HG03064 (cell line): ENCODE measurements around the gene ERBIN.
"Not testable (repeated sequence)": the region's sequence is repeated elsewhere in the genome, so short reads cannot be mapped to it uniquely, and the experiment has no call there.

Experiments used
- ATAC-seq: cut with Tn5 transposase; IDR thresholded peaks from one replicate; pipeline ENCODE4 v1.9.1; 2021; ENCODE audit warnings: low read depth; ENCODE audit not compliant: unreplicated experiment

ERBIN gene

GRCh38 chr5:65926276-65926783 lies at the start of gene ERBIN:
TSS of gene ERBIN (plus strand) at chr5:65926575. CDS start at chr5:65992719, 66,144 bp downstream.
- ATAC-seq, result peak; percentile 25

DNA sequence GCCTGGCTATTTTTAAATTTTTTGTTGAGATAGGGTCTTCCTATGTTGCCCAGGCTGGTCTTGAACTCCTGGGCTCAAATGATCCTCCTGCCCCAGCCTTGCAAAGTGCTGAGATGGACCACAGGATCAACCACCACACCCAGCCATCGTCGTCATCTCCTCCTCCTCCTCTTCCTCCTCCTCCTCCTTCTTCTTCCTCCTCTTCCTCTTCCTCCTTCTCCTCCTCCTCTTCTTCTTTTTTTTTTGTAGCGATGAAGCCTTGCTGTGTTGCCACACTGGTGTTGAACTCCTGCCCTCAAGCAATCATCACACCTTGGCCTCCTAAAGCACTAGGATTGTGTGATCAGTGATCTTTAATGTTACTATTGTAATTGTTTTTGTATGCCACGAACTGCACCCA lies 49.4 kb upstream of the ERBIN start:
- no peak for ATAC-seq

DNA sequence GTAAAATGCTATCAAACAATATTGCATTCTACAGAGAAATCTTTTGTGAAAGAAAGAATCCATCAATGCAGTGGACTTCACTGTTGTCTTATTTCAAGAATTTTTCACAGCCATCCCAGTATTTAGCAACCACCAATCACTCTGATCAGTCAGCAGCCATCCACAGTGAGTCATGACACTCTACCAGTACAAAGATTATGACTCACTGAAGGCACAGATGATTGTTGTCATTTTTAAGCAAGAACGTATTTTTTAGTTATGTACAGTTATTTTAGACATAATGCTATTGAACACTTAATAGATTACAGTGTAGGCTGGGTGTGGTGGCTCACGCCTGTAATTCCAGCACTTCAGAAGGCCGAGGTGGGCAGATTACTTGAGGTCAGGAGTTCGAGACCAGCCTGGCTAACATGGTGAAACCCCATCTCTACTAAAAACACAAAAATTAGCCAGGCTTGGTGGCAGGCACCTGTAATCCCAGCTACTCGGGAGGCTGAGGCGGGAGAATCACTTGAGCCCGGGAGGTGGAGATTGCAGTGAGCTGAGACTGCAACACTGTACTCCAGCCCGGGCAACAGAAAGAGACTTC lies 46.6 kb upstream of the ERBIN start:
- ATAC-seq, result not testable (repeated sequence)

DNA sequence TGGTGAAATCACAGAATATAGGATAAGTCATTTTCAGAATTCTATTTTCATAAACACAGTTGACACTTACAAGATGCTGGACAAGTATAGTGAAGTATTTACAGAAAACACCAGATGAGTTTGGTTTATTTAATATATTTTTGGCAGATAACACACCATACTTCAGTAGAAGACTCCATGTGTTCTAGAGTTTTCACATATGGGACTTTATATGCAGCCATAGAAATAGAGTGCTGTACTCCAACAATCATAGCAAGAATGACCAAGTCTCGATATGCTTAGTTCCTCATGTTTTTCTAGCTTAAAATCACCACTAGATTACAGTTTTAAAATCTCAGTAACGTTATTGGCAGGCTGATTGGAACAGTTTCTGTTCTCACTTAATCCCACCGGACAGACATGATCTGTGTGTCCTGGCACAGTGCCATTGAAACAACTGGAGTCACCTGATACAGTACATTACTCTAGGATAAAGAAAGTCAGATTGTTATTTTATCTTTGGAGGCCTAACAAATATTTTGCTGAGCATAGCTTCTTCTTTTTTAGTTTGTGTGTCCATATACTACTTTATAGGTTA lies 45.8 kb upstream of the ERBIN start:
- ATAC-seq, result no peak

- no peak for ATAC-seq
These were observed 44.1 kb upstream of the ERBIN start for GRCh38 chr5:65882278-65882677.

GRCh38 chr5:65883461-65883860 lies 42.9 kb upstream of the ERBIN start:
- no peak for ATAC-seq

GRCh38 chr5:65886387-65886786 lies 40.0 kb upstream of the ERBIN start:
- no peak for ATAC-seq

GRCh38 chr5:65892024-65892423 lies 34.4 kb upstream of the ERBIN start:
- ATAC-seq, result not testable (repeated sequence)

GRCh38 chr5:65892801-65893200 lies 33.6 kb upstream of the ERBIN start:
- ATAC-seq, result no peak

DNA sequence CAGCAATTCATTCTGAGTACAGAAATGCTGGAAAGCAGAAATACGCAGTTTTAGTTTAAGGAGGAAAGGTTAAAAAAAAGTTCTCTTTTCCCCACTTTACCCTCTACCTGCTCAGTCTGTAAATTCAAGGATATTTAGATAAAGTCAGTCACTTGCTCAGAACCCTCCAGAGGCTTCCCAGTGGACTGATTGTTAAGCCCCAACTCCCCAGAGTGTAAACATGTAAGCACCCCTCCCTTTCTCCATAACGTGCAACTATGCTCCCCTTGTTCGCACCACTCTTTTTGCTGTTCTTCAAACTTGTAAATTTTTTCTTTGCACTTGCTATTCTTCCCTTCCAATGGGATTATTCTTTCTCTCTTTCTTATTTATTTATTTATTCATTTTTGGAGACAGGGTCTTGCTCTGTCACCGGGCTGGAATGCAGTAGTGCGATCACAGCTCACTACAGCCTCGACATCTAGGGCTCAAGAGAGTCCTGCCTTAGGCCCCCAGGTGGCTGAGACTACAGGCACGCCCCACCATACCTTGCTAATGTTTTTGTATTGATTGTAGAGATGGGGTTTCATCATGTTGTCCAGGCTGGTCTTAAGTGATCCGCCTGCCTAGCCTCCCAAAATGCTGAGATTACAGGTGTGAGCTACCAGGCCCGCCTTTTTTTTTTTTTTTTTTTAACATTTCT lies 32.5 kb upstream of the ERBIN start:
- ATAC-seq, result no peak

DNA sequence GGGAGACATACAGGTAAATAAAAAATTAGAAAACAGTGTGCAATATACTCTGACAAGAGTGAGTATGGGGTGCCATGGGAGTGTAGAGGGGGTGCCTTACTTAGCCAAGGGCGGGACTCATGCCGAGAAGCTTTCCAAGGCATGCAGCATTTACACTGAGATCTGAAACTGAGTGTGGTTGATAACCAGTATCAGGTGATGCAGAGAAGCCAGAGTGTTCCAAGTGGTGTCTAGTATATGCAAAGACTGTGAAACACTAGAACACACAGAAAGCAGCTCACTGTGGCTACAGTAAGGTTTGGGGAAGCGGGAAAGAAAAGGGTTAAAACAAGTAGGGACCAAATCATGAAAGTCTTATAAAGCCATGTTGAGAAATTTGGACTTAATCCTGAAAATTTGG lies 30.5 kb upstream of the ERBIN start:
- no peak for ATAC-seq

DNA sequence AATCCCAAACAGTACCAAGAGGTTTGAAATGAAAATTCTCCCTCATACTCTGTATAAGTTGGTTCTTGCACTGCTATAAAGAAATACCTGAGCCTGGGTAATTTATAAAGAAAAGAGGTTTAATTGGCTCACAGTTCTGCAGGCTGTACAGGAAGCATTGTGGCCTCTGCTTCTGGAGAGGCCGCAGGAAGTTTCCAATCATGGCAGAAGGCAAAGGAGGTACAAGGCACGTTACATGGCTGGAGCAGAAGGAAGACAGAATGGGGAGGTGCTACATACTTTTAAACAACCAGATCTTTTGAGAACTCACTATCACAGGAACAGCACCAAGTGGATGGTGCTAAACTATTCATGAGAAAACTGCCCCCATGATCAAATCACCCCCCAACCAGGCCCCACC lies 25.6 kb upstream of the ERBIN start:
- ATAC-seq, result no peak

GRCh38 chr5:65902104-65902503 lies 24.3 kb upstream of the ERBIN start:
- no peak for ATAC-seq

DNA sequence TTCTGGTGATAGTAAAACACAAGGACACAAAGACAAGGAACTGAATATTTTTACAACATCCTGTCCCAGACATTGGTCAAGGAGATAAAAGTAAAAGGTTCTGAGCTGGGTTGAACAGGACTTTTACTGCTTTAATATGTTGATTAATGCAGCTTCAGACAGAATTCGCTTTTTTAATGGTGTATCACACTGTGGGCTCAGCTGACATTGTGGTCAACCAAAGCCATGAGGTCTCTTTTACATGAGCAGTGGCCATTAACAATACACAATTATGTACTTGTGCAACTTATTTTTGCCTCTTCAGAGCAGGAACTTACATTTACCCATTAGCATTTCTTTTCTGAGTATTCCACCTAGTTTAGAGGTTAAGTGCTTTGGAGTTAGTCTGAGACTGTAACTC lies 22.8 kb upstream of the ERBIN start:
- ATAC-seq, result no peak

GRCh38 chr5:65906256-65906655 lies 20.1 kb upstream of the ERBIN start:
- no peak for ATAC-seq

DNA sequence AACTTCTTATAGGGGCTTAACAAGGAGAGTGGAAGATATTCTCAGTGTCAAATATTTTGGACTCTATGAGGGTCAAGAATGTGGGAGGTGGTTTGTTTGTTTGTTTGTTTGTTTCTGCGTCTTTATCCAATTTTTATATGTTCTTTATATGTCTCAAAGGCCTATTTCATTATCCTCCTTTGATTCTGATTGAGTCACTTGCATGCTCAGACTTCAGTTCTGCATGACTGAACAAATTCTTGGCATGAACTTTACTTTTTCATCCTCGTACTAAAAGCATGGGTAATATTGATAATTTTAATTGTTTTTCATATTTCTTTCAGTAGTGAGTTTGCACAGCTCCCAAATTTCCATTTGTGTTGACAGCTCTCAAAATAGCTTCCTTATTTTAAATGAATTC lies 19.2 kb upstream of the ERBIN start:
- no peak for ATAC-seq

DNA sequence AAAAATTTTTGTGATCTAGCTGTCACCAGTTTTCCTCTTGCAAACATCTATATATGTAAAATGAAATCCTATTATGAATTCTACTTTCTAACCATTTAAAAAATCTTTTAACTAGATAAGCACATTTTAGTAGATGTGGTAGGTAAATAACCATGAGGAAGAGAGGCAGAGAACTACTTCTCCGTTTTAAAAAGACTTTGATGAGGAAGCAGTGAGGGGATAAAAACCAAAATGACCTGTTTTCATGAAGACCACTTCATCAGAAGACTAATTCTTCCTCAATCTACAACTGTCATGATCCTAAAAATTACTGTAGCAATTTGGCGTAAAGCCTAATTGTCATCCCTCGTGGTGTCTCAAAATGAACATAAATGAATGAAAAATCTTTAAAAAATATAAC lies 15.7 kb upstream of the ERBIN start:
- no peak for ATAC-seq

- ATAC-seq, result no peak
These were observed 14.1 kb upstream of the ERBIN start for GRCh38 chr5:65912311-65912710.

GRCh38 chr5:65913519-65913918 lies 12.9 kb upstream of the ERBIN start:
- no peak for ATAC-seq

- no peak for ATAC-seq
These were observed 11.7 kb upstream of the ERBIN start for GRCh38 chr5:65914641-65915196.

DNA sequence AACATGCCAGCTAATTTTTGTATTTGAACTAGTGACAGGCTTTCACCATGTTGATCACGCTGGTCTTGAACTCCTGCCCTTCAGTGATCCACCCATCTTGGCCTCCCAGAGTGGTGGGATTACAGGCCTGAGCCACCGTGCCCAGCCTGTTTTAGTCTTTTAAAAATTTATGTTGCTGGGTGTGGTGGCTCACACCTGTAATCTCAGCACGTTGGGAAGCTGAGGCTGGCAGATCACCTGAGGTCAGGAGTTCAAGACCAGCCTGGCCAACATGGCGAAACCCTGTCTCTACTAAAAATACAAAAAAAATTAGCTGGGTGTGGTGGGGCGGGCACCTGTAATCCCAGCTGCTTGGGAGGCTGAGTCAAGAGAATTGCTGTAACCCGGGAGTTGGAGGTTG lies 10.7 kb upstream of the ERBIN start:
- not testable (repeated sequence) for ATAC-seq

DNA sequence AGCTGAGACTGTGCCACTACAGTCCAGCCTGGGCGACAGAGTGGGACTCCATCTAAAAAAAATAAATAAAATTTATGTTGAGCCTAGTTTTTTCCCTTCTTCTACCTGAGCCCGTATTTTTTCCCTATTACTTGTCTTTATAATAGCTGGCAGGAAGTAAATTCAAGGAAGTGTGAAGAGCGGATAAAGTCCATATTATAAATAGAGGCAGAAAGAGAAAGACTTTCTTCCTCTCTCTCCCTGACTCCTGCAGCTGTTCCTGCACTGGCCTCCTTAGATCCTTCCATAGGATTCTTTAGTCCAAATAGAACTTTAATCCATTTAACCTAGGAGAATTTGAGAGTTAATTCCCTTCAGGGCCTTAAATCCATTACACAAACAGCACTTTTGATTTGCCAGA lies 10.3 kb upstream of the ERBIN start:
- no peak for ATAC-seq
